DOHH2 (cell line): ENCODE data around the gene NGRN.

Experiments used
- H3F3A ChIP-seq: fragments of 200-600 bp; sonication (generic), shearing (Covaris generic); 2 replicates; pipeline ENCODE4 v1.6.0; 2016; ENCODE audit warnings: antibody characterized with exemption, mild to moderate bottlenecking; ENCODE audit not compliant: control insufficient read depth, insufficient read depth
- H3K27ac ChIP-seq: fragments of 200-600 bp; sonication (generic); 2 replicates; pipeline ENCODE4 v1.5.1; 2014; ENCODE audit warnings: low read depth, mild to moderate bottlenecking, low read length, moderate library complexity
- H3K27me3 ChIP-seq: fragments of 200-600 bp; sonication (generic); 2 replicates; pipeline ENCODE4 v1.6.1; 2014; ENCODE audit warnings: mild to moderate bottlenecking, low read length, mixed read lengths; ENCODE audit not compliant: control insufficient read depth
- H3K36me3 ChIP-seq: fragments of 200-600 bp; sonication (generic); 2 replicates; pipeline ENCODE4 v1.6.1; 2014; ENCODE audit warnings: mild to moderate bottlenecking, low read length, moderate library complexity, mixed read lengths; ENCODE audit not compliant: control insufficient read depth
- H3K4me1 ChIP-seq: fragments of 200-600 bp; sonication (generic); 2 replicates; pipeline ENCODE4 v1.6.1; 2014; ENCODE audit warnings: mild to moderate bottlenecking, low read length, mixed read lengths; ENCODE audit not compliant: control insufficient read depth
- H3K4me2 ChIP-seq: fragments of 200-600 bp; sonication (generic); 2 replicates; pipeline ENCODE4 v1.6.0; 2014; ENCODE audit warnings: mild to moderate bottlenecking, low read length, moderate library complexity
- H3K4me3 ChIP-seq: fragments of 200-600 bp; sonication (generic); 2 replicates; pipeline ENCODE4 v1.5.1; 2014; ENCODE audit warnings: mild to moderate bottlenecking, low read length, mixed read lengths
- H3K79me2 ChIP-seq: fragments of 200-600 bp; sonication (generic); 2 replicates; pipeline ENCODE4 v1.6.1; 2014; ENCODE audit warnings: mild to moderate bottlenecking, low read length, mixed read lengths; ENCODE audit not compliant: control insufficient read depth
- H3K9me2 ChIP-seq: fragments of 200-600 bp; sonication (generic); replicated peaks from 2 replicates; pipeline ENCODE4 v1.6.1; 2014; ENCODE audit warnings: mild to moderate bottlenecking, low read length, mixed read lengths; ENCODE audit not compliant: control insufficient read depth
- H3K9me3 ChIP-seq: fragments of 200-600 bp; sonication (generic); 2 replicates; pipeline ENCODE4 v1.6.1; 2014; ENCODE audit warnings: antibody characterized with exemption, low read length, mixed read lengths; ENCODE audit not compliant: control insufficient read depth, insufficient read depth
- H4K20me1 ChIP-seq: fragments of 200-600 bp; sonication (generic); 2 replicates; pipeline ENCODE4 v1.6.0; 2014; ENCODE audit warnings: low read depth, mild to moderate bottlenecking, antibody characterized with exemption, low read length, moderate library complexity; ENCODE audit not compliant: control insufficient read depth, insufficient read depth
- EZH2phosphoT487 ChIP-seq: fragments of 200-600 bp; sonication (generic); IDR thresholded peaks from 2 replicates; pipeline ENCODE4 v1.6.1; 2017; ENCODE audit warnings: borderline replicate concordance, mild to moderate bottlenecking, antibody characterized with exemption, low read length, moderate library complexity, mixed read lengths
- TF ChIP-seq, protein P1 (sequence below): fragments of 200-600 bp; sonication (generic); IDR thresholded peaks from one replicate; pipeline ENCODE4 v1.5.1; 2014; ENCODE audit warnings: antibody characterized with exemption, mild to moderate bottlenecking, low read depth, low read length; ENCODE audit not compliant: poor library complexity, severe bottlenecking

Gene NGRN

DNA sequence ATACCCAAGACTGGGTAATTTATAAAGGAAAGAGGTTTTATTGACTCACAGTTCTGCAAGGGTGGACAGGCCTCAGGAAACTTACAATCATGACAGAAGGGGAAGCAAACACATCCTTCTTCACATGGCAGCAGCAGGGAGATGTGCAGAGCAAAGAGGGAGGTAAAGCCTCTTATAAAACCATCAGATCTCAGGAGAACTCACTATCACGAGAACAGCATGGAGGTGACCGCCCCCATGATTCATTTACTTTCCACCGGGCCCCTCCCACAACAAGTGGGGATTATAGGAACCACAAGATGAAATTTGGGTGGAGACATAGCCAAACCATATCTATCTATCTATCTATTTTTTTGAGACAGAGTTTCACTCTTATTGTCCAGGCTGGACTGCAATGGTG is 26.1 kb upstream of the NGRN start:
- no peaks in the 10 kb centered on the region for H3K9me3 ChIP-seq
- no peaks in the 10 kb centered on the region for H3F3A ChIP-seq
- no peak overlapping the region for H3K27ac ChIP-seq
- no peaks in the 10 kb centered on the region for H3K27me3 ChIP-seq
- no peak for TF ChIP-seq EZH2phosphoT487
- TF ChIP-seq, protein P1, sequence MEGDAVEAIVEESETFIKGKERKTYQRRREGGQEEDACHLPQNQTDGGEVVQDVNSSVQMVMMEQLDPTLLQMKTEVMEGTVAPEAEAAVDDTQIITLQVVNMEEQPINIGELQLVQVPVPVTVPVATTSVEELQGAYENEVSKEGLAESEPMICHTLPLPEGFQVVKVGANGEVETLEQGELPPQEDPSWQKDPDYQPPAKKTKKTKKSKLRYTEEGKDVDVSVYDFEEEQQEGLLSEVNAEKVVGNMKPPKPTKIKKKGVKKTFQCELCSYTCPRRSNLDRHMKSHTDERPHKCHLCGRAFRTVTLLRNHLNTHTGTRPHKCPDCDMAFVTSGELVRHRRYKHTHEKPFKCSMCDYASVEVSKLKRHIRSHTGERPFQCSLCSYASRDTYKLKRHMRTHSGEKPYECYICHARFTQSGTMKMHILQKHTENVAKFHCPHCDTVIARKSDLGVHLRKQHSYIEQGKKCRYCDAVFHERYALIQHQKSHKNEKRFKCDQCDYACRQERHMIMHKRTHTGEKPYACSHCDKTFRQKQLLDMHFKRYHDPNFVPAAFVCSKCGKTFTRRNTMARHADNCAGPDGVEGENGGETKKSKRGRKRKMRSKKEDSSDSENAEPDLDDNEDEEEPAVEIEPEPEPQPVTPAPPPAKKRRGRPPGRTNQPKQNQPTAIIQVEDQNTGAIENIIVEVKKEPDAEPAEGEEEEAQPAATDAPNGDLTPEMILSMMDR, result no peak
- H3K4me3 ChIP-seq, result no peak overlapping the region
- no peaks in the 10 kb centered on the region for H3K9me2 ChIP-seq
- H3K4me1 ChIP-seq, result peaks cover 7% of the 10 kb centered on the region
- H3K36me3 ChIP-seq, result peaks cover 8% of the 10 kb centered on the region
- no peak overlapping the region for H3K4me2 ChIP-seq
- no peaks in the 10 kb centered on the region for H4K20me1 ChIP-seq
- H3K79me2 ChIP-seq, result peaks cover 4% of the 10 kb centered on the region

DNA sequence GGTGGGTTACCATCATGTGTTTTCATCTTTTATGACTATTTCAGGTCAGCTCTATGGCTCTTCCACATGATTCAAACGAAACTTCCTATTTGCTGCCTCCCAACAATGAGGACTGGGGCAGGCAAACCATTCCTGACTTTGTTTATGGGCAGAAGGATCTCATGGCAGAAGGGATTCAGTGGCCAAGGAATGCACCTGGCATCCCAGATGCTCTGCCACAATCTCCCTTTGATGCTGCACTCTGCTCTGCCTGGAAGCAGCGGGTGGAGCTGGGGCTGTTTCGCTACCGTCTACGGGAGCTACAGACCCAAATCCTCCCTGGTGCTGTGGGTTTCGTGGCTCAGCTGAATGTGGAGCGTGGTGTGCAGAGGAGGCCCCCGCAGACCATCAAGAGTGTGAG is 24.6 kb upstream of the NGRN start:
- H3F3A ChIP-seq, result no peaks in the 10 kb centered on the region
- no peak overlapping the region for H3K4me3 ChIP-seq
- H3K9me2 ChIP-seq, result no peaks in the 10 kb centered on the region
- TF ChIP-seq, protein P1, result no peak
- TF ChIP-seq EZH2phosphoT487, result no peak
- H3K27ac ChIP-seq, result no peak overlapping the region
- H3K27me3 ChIP-seq, result no peaks in the 10 kb centered on the region
- H3K79me2 ChIP-seq, result no peaks in the 10 kb centered on the region
- H3K4me1 ChIP-seq, result no peaks in the 10 kb centered on the region
- H3K36me3 ChIP-seq, result peaks cover 8% of the 10 kb centered on the region
- H4K20me1 ChIP-seq, result no peaks in the 10 kb centered on the region
- no peaks in the 10 kb centered on the region for H3K9me3 ChIP-seq
- H3K4me2 ChIP-seq, result no peak overlapping the region

DNA sequence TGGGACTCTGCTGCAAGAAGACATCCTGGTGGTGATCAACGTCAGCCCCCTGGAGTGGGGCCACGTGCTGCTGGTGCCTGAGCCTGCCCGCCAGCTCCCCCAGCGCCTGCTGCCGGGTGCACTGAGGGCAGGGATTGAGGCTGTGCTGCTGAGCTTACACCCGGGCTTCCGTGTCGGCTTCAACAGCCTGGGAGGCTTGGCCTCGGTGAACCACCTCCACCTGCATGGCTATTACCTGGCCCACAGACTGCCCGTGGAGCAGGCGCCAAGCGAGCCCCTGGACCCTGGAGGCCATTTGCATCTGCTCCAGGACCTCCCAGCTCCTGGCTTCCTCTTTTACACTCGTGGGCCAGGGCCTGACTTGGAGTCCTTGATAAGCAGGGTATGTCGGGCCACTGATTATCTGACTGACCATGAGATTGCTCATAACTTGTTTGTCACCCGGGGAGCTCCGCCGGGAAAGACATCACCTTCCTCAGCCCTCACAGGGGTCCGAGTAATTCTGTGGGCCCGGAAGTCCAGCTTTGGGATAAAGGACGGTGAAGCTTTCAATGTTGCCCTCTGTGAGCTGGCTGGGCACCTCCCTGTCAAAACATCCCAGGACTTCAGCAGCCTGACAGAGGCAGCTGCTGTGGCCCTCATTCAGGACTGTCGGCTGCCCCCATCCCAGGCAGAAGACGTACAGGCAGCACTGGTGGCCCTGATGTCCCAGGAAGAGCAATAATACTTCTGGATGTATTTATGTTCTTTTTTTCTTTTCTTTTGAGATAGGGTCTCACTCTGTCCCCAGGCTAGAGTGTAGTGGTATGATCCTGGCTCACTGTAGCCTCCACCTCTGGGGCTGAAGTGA is 23.9 kb upstream of the NGRN start:
- H3K4me2 ChIP-seq, result no peak overlapping the region
- H3K4me1 ChIP-seq, result no peaks in the 10 kb centered on the region
- TF ChIP-seq, protein P1, result no peak
- no peak for TF ChIP-seq EZH2phosphoT487

More for the DNA sequence above, 23.9 kb upstream of the NGRN start:
- Histone ChIP-seq H3K27me3 (no peaks in the 10 kb centered on the region), H3K9me3 (no peaks in the 10 kb centered on the region), H3K36me3 (peaks cover 8% of the 10 kb centered on the region), H3K4me3 (no peak overlapping the region), H3K79me2 (no peaks in the 10 kb centered on the region), H4K20me1 (no peaks in the 10 kb centered on the region), H3K9me2 (no peaks in the 10 kb centered on the region), H3F3A (no peaks in the 10 kb centered on the region), H3K27ac (no peak overlapping the region)
